Activated CD4-positive, alpha-beta T cell treated with anti-CD3 and anti-CD28 coated beads for 48 hours (primary cell): ENCODE results near the gene CMTM1.
"Not testable (repeated sequence)": the region's sequence is repeated elsewhere in the genome, so short reads cannot be mapped to it uniquely, and the experiment has no call there.

ENCODE experiments used
- DNase-seq: peaks from one replicate; pipeline ENCODE4 v3.0.0-alpha.2; 2020

CMTM1 gene

GRCh38 chr16:66617728-66618127 is 51.5 kb downstream of the CMTM1 start:
- no peak for DNase-seq

DNA sequence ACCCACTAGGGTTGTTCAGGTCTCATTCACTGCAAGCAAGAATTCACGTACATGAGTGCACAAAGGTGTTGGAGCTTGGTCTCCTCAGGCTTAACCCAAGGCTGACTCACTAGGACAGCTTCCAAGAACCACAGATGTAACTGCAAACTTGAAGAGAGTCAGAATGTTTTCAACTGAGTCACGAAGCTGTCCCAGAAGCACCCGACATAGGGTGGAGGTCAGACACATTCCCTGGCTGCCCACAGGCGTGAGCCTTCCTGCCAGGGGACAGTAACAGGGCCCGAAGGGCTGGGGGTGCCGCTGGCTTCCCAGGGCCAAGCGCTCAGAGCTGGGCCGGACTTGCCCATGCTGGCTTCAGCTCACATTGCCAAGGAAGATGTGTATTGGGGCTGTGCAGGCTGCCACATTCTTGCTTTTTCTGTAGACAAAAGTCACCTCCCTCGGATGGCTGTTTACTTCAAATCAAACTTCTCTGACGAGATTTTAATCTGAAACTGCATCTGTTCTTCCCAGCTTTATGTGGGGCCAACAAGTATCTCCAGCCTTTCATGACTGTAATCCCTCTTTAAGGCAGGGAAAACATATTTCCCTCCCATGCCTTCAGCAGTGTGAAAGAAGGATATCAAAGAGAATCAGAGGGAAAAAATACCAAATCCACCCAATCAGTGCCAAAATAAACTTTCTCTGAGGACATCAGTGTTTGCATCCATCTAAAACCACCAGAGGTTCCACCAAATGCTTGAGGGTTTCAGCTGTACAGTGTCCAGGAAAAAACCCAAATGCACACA is 52.5 kb downstream of the CMTM1 start:
- DNase-seq, result no peak

DNA sequence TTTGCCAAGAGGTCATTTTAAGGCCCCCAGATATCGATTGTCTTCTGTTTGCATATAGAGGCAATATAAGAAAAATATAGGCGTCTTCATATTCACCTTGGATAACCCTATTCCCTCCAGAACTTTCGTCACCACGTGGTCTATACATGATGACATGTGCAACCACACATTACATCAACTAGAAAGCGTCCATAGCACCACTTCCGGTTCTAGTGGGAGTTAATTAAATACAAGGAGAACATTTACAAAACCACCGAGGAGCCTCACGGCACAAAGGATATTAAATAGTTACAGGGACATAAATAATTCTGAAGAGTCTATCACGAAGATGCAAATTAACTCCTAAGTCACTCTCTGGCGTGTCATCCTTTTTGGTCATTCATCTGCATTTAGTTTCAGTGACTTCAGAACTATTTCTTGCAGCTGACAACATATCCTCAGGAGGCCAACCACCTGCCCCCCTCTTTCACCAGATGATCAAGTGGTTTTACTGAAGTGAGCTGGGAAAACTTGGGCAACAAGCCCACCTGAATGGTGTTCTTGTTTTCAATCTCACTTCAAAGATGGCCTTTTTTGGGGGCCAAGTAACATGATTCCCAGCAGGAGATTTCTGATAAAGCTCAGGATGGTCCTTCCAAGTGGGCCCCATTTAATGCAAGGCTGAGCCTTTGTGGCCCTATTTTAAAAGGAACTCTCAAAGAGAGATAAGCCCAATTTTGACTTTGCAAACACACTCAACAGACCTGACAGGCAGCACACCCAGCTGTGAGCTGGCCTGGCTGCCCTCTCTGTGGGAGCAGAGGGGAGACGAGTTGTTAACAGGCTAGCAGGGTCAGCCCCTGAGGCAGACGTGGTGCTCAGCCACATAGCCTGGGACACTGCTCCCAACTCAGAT is 53.5 kb downstream of the CMTM1 start:
- no peak for DNase-seq

DNA sequence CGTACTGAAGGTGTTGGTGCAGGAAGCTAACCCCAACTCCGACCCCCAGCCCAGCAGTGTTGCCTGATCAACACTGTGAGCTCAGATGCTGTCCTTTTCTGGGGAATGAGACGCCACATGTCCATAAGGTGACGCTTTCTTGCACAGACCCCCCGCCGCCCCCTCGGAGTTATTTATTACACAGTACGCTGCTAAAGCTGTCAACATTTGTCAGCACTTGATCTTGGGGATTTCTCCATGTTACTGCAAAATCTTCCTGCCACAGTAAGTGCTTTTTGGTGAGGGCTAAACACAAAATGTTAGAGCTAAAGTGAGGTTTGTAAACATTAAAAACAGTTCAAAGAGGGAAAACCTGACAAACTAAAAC is 54.2 kb downstream of the CMTM1 start:
- no peak for DNase-seq

- DNase-seq, result no peak
These were observed 55.7 kb downstream of the CMTM1 start for GRCh38 chr16:66621973-66622372.

- DNase-seq, result no peak
These were observed 56.6 kb downstream of the CMTM1 start for GRCh38 chr16:66622863-66623262.

DNA sequence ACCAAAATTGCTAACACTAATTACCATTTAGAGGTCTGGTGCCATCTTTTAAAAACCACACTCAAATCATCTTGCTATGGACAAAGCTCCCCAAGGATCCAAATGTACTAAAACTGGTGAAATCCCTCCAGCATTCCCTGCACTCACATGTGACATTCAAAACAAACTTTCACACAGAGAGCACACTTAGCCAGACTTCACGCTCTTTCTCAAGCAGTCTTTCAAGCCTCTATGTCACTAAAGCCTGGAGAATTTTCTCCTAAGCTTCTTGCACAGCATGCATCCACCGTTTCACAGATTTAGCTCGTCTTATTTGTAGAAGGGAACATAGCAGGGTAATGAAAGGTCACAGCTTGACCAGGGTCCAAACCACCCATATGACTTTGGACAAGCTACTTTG is 57.5 kb downstream of the CMTM1 start:
- no peak for DNase-seq

- DNase-seq, result not testable (repeated sequence)
These were observed 61.6 kb downstream of the CMTM1 start for GRCh38 chr16:66627611-66628378.
